Measurements from ENCODE around the gene GLB1L2. TPM values are rescaled to one million over a fixed set of nuclear protein-coding genes. Genes with fewer than 3 reads are reported as not detected.
"Not testable (repeated sequence)": the region's sequence is repeated elsewhere in the genome, so short reads cannot be mapped to it uniquely, and the experiment has no call there.

GLB1L2 gene
- total and polyA plus RNA-seq, 10 donors = 0.29 to 1.5 (median 0.51) TPM; not detected in 1

DNA sequence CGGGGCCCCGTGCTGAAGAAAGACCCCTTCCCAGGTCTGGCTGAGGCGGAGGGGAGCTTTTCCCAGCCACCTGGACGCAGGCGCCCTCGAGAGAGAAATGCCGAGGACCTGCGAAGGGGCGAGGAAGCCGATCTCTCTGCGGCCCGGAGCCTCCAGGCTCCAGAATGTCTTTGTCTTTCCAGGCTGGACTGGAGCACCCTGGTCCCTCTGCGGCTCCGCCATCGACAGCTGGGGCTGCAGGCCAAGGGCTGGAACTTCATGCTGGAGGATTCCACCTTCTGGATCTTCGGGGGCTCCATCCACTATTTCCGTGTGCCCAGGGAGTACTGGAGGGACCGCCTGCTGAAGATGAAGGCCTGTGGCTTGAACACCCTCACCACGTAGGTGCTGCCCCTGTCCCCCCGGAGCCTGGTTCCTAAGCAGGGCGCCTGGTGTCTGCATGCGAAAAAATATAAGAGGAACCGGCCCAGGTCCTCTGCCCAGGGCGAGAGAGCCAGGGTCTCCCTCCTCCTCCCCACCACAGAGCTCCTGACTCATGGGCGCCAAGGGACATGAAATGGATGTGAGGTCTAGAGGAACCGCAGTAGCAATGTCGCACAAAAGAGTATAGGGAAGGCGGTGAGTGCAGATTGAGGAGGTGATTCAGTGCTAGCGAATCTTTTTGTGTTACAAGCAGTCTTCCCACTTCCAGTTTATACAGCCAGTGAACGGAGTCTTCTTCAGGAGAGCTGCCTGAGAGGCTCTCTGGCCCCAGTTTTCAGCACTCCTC, 11.0 kb downstream of the GLB1L2 start:
- H3K36me3 ChIP-seq = no peaks in the 10 kb centered on the region
- H3K4me1 ChIP-seq = no peaks in the 10 kb centered on the region
- H3K27me3 ChIP-seq (replicated peaks in 1 of 7) = peaks cover 0 to 3% (median 0%) of the 10 kb centered on the region in 7 donors
- no peak overlapping the region for H3K4me3 ChIP-seq
- intact Hi-C loops (cut with DNase I; ENCODE audit: low total_unique reads) = no loop called here
- WGBS, 5 donors = 82 to 92% (median 90%) methylated on average over 29 to 30 of the region's 30 CpGs
- TF ChIP-seq POLR2A (IDR thresholded peaks at IDR 0.05) = no peak
- TF ChIP-seq, protein P1, sequence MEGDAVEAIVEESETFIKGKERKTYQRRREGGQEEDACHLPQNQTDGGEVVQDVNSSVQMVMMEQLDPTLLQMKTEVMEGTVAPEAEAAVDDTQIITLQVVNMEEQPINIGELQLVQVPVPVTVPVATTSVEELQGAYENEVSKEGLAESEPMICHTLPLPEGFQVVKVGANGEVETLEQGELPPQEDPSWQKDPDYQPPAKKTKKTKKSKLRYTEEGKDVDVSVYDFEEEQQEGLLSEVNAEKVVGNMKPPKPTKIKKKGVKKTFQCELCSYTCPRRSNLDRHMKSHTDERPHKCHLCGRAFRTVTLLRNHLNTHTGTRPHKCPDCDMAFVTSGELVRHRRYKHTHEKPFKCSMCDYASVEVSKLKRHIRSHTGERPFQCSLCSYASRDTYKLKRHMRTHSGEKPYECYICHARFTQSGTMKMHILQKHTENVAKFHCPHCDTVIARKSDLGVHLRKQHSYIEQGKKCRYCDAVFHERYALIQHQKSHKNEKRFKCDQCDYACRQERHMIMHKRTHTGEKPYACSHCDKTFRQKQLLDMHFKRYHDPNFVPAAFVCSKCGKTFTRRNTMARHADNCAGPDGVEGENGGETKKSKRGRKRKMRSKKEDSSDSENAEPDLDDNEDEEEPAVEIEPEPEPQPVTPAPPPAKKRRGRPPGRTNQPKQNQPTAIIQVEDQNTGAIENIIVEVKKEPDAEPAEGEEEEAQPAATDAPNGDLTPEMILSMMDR (IDR thresholded peaks at IDR 0.05 in 8 of 11, conservative IDR thresholded peaks at IDR 0.05 in 3 of 11) = no peak
- TF ChIP-seq POLR2AphosphoS5 (IDR thresholded peaks at IDR 0.05) = no peak
- no peak overlapping the region for H3K27ac ChIP-seq
- DNase-seq = no peak
- no peaks in the 10 kb centered on the region for H3K9me3 ChIP-seq

DNA sequence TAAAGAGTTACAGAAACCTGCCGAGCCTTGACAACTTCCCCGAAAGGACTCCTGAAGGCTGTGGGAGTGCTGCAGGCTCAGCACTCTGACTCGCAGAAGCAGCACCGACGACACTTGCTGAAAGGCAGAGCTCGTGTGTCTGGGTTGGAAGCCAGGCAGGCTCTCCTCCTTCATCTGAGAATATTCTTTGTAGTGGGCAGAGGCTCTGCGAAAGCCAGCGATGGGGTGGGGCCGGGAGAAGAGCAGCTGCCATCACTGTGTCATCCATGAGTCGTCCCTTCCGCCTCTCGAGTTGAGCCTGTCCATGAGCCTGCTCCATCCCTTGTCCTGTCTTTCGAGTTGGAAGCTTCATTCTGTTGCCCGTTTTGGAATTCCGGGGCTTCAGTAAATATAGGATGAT, 11.9 kb downstream of the GLB1L2 start:
- H3K4me1 ChIP-seq = no peaks in the 10 kb centered on the region
- H3K9me3 ChIP-seq = no peaks in the 10 kb centered on the region
- no peak for DNase-seq
- peaks cover 0 to 3% (median 0%) of the 10 kb centered on the region in 7 donors for H3K27me3 ChIP-seq (replicated peaks in 1 of 7)
- no peak overlapping the region for H3K4me3 ChIP-seq
- H3K27ac ChIP-seq = no peak overlapping the region
- intact Hi-C loops (cut with DNase I; ENCODE audit: low total_unique reads) = no loop called here
- WGBS, 5 donors = 82 to 90% (median 85%) methylated on average over 15 of the region's 15 CpGs
- TF ChIP-seq, protein P1 (IDR thresholded peaks at IDR 0.05 in 8 of 11, conservative IDR thresholded peaks at IDR 0.05 in 3 of 11) = no peak
- no peak for TF ChIP-seq POLR2A (IDR thresholded peaks at IDR 0.05)
- TF ChIP-seq POLR2AphosphoS5 (IDR thresholded peaks at IDR 0.05) = no peak
- H3K36me3 ChIP-seq = no peaks in the 10 kb centered on the region

DNA sequence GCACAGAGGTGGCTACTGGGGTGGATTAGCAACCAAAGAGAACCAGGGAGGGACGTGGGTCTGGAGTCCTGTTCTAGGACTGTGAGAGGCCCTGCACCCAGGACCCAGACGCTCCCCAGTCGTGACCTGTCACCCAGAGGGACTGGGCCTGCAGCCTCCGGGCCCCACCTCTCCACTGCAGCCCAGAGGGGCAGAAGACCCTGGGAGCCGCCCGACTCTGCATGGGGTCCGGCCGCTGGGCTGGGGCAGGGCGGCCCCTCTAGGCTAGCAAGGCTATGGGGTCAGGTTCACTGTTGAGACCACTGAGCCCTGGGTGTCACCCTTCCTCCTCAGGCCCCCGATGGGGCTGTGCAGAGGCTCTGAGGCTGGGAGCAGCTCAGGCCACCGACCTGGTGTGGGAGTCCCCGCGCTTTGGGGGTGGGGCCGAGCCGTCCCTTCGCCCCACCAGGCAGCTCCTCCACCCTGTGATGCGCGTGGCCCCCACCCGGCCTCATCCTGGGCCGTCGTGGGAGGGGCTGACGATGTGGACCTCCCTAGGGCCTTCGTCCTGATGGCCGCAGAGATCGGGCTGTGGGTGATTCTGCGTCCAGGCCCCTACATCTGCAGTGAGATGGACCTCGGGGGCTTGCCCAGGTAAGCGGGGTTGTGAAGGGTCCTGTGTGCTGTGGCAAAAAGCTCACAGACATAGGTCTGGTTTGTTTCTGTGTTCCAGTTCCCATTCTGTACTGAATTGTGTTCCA, 12.9 kb downstream of the GLB1L2 start:
- H3K9me3 ChIP-seq; H3K4me3 ChIP-seq; H3K27ac ChIP-seq; DNase-seq; intact Hi-C loops (cut with DNase I; ENCODE audit: low total_unique reads); H3K4me1 ChIP-seq; H3K27me3 ChIP-seq (replicated peaks in 1 of 7); H3K36me3 ChIP-seq: not testable (repeated sequence)
- 85 to 91% (median 87%) methylated on average over 5 to 27 of the region's 28 CpGs for WGBS, 5 donors

DNA sequence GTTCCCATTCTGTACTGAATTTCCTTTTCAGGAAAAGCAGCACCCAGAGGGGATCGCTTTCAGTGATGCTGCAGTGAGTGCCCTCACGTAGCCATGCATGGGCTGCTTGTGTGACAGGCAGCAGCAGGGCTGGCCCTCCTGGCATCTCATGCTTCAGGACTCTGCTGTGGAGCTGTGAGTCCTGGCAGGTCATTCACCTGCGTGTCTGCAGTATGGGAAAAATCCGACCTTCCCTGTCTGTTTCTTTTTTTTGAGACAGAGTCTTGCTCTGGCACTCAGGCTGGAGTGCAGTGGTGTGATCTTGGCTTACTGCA, 13.4 kb downstream of the GLB1L2 start:
- Histone ChIP-seq H3K27me3 (replicated peaks in 1 of 7) (peaks cover 0 to 3% (median 0%) of the 10 kb centered on the region in 7 donors), H3K4me1 (no peaks in the 10 kb centered on the region), H3K27ac (no peak overlapping the region), H3K36me3 (no peaks in the 10 kb centered on the region), H3K9me3 (no peaks in the 10 kb centered on the region), H3K4me3 (no peak overlapping the region)
- DNase-seq = no peak
- WGBS, 5 donors = 77 to 85% (median 79%) methylated on average over 4 of the region's 4 CpGs
- intact Hi-C loops (cut with DNase I; ENCODE audit: low total_unique reads) = no loop called here
- TF ChIP-seq POLR2AphosphoS5 (IDR thresholded peaks at IDR 0.05) (no peak), POLR2A (IDR thresholded peaks at IDR 0.05) (no peak)
- TF ChIP-seq, protein P1 (IDR thresholded peaks at IDR 0.05 in 8 of 11, conservative IDR thresholded peaks at IDR 0.05 in 3 of 11) = no peak

Data from spleen (tissue), 11 donors.